Stomach (tissue), 9 donors: ENCODE data around the gene ZFX. TPM values are rescaled to one million over a fixed set of nuclear protein-coding genes. Genes with fewer than 3 reads are reported as not detected.

Experiments used
- DNase-seq, 2 donors: peaks; one replicate each; pipeline versions ENCODE4 v3.0.0 to v3.0.0-alpha.2; 2013 to 2019
- H3K27ac ChIP-seq, 5 donors: fragments of 200-600 bp in 4 of 5; sonication (generic) in 4 of 5; one replicate each; pipeline ENCODE4 v1.5.1; 2013 to 2019; ENCODE audit warnings: mild to moderate bottlenecking in 1 of 5, moderate library complexity in 1 of 5
- H3K27me3 ChIP-seq, 3 donors: fragments of 200-600 bp; sonication (generic); one replicate each; pipeline ENCODE4 v1.5.1; 2017 to 2019; ENCODE audit warnings: mixed run types in 1 of 3
- H3K36me3 ChIP-seq, 4 donors: fragments of 200-600 bp; sonication (generic); 1 replicate in 3 of 4; 2 replicates in 1 of 4; pipeline ENCODE4 v1.5.1; 2016 to 2019
- H3K4me1 ChIP-seq, 4 donors: fragments of 200-600 bp; sonication (generic); one replicate each; pipeline ENCODE4 v1.5.1; 2016 to 2019
- H3K4me3 ChIP-seq, 4 donors: fragments of 200-600 bp; sonication (generic) in 3 of 4; one replicate each; pipeline ENCODE4 v1.5.1; 2016 to 2019; ENCODE audit warnings: mild to moderate bottlenecking in 1 of 4
- H3K9me3 ChIP-seq, 4 donors: fragments of 200-600 bp; sonication (generic); one replicate each; pipeline ENCODE4 v1.5.1; 2016 to 2019
- CTCF ChIP-seq, 7 experiments: fragments of 450-650 bp in 4 of 7; fragments of 200-600 bp in 3 of 7; sonication (generic) in 3 of 7; IDR thresholded peaks; one replicate each; pipeline ENCODE4 v1.5.1; 2016 to 2019; ENCODE audit warnings: antibody characterized with exemption in 7 of 7, control low read depth in 2 of 7, mild to moderate bottlenecking in 1 of 7
- EP300 ChIP-seq: sonication (generic); formaldehyde crosslinking; IDR thresholded peaks from one replicate; pipeline ENCODE4 v1.6.1; 2017; ENCODE audit warnings: antibody characterized with exemption
- POLR2A ChIP-seq, 4 donors: fragments of 450-650 bp; IDR thresholded peaks; one replicate each; pipeline ENCODE4 v1.6.1; 2016; ENCODE audit warnings: antibody characterized with exemption in 4 of 4, control low read depth in 2 of 4, mild to moderate bottlenecking in 1 of 4, moderate library complexity in 1 of 4
- POLR2AphosphoS5 ChIP-seq, 3 donors: sonication (generic); formaldehyde crosslinking; IDR thresholded peaks; one replicate each; pipeline ENCODE4 v1.6.1; 2016; ENCODE audit warnings: antibody characterized with exemption in 3 of 3
- WGBS, 5 donors: extraction: QIAGEN DNeasy Blood & Tissue Kit in 3 of 5; methylation state at CpG; one replicate each; pipeline versions ENCODE4 v1.1.5 to v1.1.7; 2013 to 2018; 5-methylcytosine and 5-hydroxymethylcytosine counted together
- intact Hi-C: fragments of 100-400 bp; cut with DNase I; formaldehyde crosslinking; loops from one replicate; pipeline ENCODE4 v1.15.1; 2023; ENCODE audit warnings: low total_unique reads
- polyA plus RNA-seq, 3 donors: library from polyadenylated mRNA; stranded (reverse); fragments of 200-250 nt; gene quantifications; one replicate each; pipeline ENCODE4 v1.2.3, GENCODE V29; 2013
- total RNA-seq, 5 donors: library from RNA; depleted of rRNA; stranded (reverse); fragments of >200 nt; gene quantifications; one replicate each; pipeline versions ENCODE4 v1.1.0 to v1.2.3, GENCODE V29; 2014 to 2016
- donor health status: healthy with polysubstance abuse.
- donor health status: Bipolar disorder and iron deficiency.
- donor health status: healthy.

Gene ZFX
- total and polyA plus RNA-seq, 8 donors: 3.8 to 73.6 (median 17.4) TPM

- 21 to 46% (median 37%) methylated on average over 3 of the region's 3 CpGs for WGBS, 5 donors
Observed at GRCh38 chrX:24117258-24117657, 32.3 kb upstream of the ZFX start.

GRCh38 chrX:24124244-24124799 is 25.2 kb upstream of the ZFX start:
- DNase-seq: peak in 1 of 2 donors; percentile 13
- no peak overlapping the region for H3K4me3 ChIP-seq
- TF ChIP-seq POLR2A (IDR thresholded peaks at IDR 0.05): no peak
- no peak for TF ChIP-seq CTCF (IDR thresholded peaks at IDR 0.05)
- TF ChIP-seq EP300: no peak
- no peak for TF ChIP-seq POLR2AphosphoS5 (IDR thresholded peaks at IDR 0.05)

More at GRCh38 chrX:24117258-24117657, 32.3 kb upstream of the ZFX start:
- H3K4me1 ChIP-seq: peaks cover 0 to 14% (median 0%) of the 10 kb centered on the region in 4 donors
- peak overlapping the region in 1 of 5 donors; percentile 41 for H3K27ac ChIP-seq
- no peak overlapping the region for H3K4me3 ChIP-seq
- H3K36me3 ChIP-seq: no peaks in the 10 kb centered on the region
- TF ChIP-seq EP300: no peak
- no peak for TF ChIP-seq POLR2A (IDR thresholded peaks at IDR 0.05)
- TF ChIP-seq POLR2AphosphoS5 (IDR thresholded peaks at IDR 0.05): no peak
- no peak for TF ChIP-seq CTCF (IDR thresholded peaks at IDR 0.05)
- intact Hi-C loops: no loop called here
- no peaks in the 10 kb centered on the region for H3K9me3 ChIP-seq
- no peaks in the 10 kb centered on the region for H3K27me3 ChIP-seq
- DNase-seq: peak in 1 of 2 donors; percentile 83

GRCh38 chrX:24125028-24125612 is 24.4 kb upstream of the ZFX start:
- intact Hi-C loops: no loop called here
- WGBS, 5 donors: 44 to 59% (median 49%) methylated on average over 6 to 8 of the region's 8 CpGs
- no peaks in the 10 kb centered on the region for H3K36me3 ChIP-seq

More at GRCh38 chrX:24124244-24124799, 25.2 kb upstream of the ZFX start:
- peaks cover 5 to 15% (median 9%) of the 10 kb centered on the region in 4 donors for H3K4me1 ChIP-seq
- no peaks in the 10 kb centered on the region for H3K27me3 ChIP-seq
- no peaks in the 10 kb centered on the region for H3K9me3 ChIP-seq
- 27 to 42% (median 36%) methylated on average over 4 of the region's 4 CpGs for WGBS, 5 donors
- peak overlapping the region in 2 of 5 donors; percentile 6 to 12 for H3K27ac ChIP-seq
- no peaks in the 10 kb centered on the region for H3K36me3 ChIP-seq
- intact Hi-C loops: no loop called here

DNA sequence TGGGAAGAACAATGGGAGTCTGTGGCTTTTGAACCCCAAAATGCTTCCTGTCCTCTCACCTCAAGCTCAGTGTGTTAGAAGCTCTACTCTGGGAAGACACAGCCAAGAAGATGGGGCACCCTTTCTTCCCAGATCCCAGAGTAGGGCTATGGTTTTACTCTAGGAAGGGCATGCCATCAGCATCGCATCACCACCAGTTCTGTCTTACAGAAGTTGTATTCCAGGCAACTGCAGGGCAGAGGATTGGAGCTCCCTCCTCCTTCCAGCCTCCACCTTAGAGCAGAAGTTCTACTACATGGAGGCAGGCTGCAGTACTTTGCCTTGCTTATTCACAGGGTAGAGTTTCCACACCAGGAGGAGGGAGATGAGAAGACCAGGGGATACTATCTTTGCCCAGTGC is 18.1 kb upstream of the ZFX start:
- intact Hi-C loops: no loop called here
- no peaks in the 10 kb centered on the region for H3K4me1 ChIP-seq
- no peaks in the 10 kb centered on the region for H3K36me3 ChIP-seq
- DNase-seq: no peak
- TF ChIP-seq EP300 (no peak), POLR2A (IDR thresholded peaks at IDR 0.05) (no peak), CTCF (IDR thresholded peaks at IDR 0.05) (no peak), POLR2AphosphoS5 (IDR thresholded peaks at IDR 0.05) (no peak)
- WGBS, 5 donors: 88 to 100% (median 94%) methylated on average over 1 of the region's 1 CpG; no CpG with 5 or more reads in 1 of the 5 donors
- H3K27me3 ChIP-seq: peaks cover 0 to 7% (median 0%) of the 10 kb centered on the region in 3 donors
- no peak overlapping the region for H3K27ac ChIP-seq
- H3K9me3 ChIP-seq: no peaks in the 10 kb centered on the region
- H3K4me3 ChIP-seq: no peak overlapping the region

More at GRCh38 chrX:24125028-24125612, 24.4 kb upstream of the ZFX start:
- DNase-seq: peak; percentile 30 to 38
- H3K27me3 ChIP-seq: no peaks in the 10 kb centered on the region
- TF ChIP-seq EP300: no peak
- TF ChIP-seq CTCF (IDR thresholded peaks at IDR 0.05): no peak
- TF ChIP-seq POLR2A (IDR thresholded peaks at IDR 0.05): no peak
- no peak for TF ChIP-seq POLR2AphosphoS5 (IDR thresholded peaks at IDR 0.05)
- H3K4me1 ChIP-seq: peaks cover 5 to 15% (median 9%) of the 10 kb centered on the region in 4 donors
- peak overlapping the region in 1 of 5 donors; percentile 12 for H3K27ac ChIP-seq
- H3K4me3 ChIP-seq: no peak overlapping the region
- no peaks in the 10 kb centered on the region for H3K9me3 ChIP-seq
